Measurements from ENCODE around the gene CD44. TPM values are rescaled to one million over a fixed set of nuclear protein-coding genes. Genes with fewer than 3 reads are reported as not detected.

Gene CD44
- total and polyA plus RNA-seq, 10 of the 15 experiments (the other 5 are each of a cell fraction or from before 2014, with no cell fraction given) = 57.1 to 293 (median 120) TPM

- H3K27me3 ChIP-seq (replicated peaks in 1 of 2; ENCODE audit: control insufficient read depth in 2 of 2, insufficient read depth in 2 of 2, low read length in 1 of 2) = no peaks in the 10 kb centered on the region
- no TSS peak for BruUV-seq (replicated peaks)
- FAIRE-seq = no peak
- no peak for DNase-seq (ENCODE audit: low read depth, low spot score)
- H3K4me2 ChIP-seq (ENCODE audit: control insufficient read depth, insufficient read depth) = no peak overlapping the region
- no peak for TF ChIP-seq ZNF622 (IDR thresholded peaks at IDR 0.05)
- TF ChIP-seq, protein P1, sequence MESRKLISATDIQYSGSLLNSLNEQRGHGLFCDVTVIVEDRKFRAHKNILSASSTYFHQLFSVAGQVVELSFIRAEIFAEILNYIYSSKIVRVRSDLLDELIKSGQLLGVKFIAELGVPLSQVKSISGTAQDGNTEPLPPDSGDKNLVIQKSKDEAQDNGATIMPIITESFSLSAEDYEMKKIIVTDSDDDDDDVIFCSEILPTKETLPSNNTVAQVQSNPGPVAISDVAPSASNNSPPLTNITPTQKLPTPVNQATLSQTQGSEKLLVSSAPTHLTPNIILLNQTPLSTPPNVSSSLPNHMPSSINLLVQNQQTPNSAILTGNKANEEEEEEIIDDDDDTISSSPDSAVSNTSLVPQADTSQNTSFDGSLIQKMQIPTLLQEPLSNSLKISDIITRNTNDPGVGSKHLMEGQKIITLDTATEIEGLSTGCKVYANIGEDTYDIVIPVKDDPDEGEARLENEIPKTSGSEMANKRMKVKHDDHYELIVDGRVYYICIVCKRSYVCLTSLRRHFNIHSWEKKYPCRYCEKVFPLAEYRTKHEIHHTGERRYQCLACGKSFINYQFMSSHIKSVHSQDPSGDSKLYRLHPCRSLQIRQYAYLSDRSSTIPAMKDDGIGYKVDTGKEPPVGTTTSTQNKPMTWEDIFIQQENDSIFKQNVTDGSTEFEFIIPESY (IDR thresholded peaks at IDR 0.05) = no peak
- no peak for TF ChIP-seq SMARCA5 (IDR thresholded peaks at IDR 0.05)
- TF ChIP-seq SIN3A (IDR thresholded peaks at IDR 0.05; ENCODE audit: low read depth, low read length) = no peak
- TF ChIP-seq RELA (IDR thresholded peaks at IDR 0.05; ENCODE audit: borderline replicate concordance, partially characterized antibody) = no peak
- TF ChIP-seq, protein P2, sequence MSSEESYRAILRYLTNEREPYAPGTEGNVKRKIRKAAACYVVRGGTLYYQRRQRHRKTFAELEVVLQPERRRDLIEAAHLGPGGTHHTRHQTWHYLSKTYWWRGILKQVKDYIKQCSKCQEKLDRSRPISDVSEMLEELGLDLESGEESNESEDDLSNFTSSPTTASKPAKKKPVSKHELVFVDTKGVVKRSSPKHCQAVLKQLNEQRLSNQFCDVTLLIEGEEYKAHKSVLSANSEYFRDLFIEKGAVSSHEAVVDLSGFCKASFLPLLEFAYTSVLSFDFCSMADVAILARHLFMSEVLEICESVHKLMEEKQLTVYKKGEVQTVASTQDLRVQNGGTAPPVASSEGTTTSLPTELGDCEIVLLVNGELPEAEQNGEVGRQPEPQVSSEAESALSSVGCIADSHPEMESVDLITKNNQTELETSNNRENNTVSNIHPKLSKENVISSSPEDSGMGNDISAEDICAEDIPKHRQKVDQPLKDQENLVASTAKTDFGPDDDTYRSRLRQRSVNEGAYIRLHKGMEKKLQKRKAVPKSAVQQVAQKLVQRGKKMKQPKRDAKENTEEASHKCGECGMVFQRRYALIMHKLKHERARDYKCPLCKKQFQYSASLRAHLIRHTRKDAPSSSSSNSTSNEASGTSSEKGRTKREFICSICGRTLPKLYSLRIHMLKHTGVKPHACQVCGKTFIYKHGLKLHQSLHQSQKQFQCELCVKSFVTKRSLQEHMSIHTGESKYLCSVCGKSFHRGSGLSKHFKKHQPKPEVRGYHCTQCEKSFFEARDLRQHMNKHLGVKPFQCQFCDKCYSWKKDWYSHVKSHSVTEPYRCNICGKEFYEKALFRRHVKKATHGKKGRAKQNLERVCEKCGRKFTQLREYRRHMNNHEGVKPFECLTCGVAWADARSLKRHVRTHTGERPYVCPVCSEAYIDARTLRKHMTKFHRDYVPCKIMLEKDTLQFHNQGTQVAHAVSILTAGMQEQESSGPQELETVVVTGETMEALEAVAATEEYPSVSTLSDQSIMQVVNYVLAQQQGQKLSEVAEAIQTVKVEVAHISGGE (CRISPR knock-in tag; IDR thresholded peaks at IDR 0.05) = no peak
- TF ChIP-seq, protein P3, sequence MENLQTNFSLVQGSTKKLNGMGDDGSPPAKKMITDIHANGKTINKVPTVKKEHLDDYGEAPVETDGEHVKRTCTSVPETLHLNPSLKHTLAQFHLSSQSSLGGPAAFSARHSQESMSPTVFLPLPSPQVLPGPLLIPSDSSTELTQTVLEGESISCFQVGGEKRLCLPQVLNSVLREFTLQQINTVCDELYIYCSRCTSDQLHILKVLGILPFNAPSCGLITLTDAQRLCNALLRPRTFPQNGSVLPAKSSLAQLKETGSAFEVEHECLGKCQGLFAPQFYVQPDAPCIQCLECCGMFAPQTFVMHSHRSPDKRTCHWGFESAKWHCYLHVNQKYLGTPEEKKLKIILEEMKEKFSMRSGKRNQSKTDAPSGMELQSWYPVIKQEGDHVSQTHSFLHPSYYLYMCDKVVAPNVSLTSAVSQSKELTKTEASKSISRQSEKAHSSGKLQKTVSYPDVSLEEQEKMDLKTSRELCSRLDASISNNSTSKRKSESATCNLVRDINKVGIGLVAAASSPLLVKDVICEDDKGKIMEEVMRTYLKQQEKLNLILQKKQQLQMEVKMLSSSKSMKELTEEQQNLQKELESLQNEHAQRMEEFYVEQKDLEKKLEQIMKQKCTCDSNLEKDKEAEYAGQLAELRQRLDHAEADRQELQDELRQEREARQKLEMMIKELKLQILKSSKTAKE (IDR thresholded peaks at IDR 0.05; ENCODE audit: low read depth, poor library complexity, severe bottlenecking) = no peak
- TF ChIP-seq TBL1XR1 (IDR thresholded peaks at IDR 0.05; ENCODE audit: low read depth, low read length) = no peak
- no peak for TF ChIP-seq IKZF2 (IDR thresholded peaks at IDR 0.05)
- no peak for TF ChIP-seq EZH2 (IDR thresholded peaks at IDR 0.05; ENCODE audit: borderline replicate concordance, control insufficient read depth, low read depth, low read length)
- no peak for TF ChIP-seq TARDBP (IDR thresholded peaks at IDR 0.05; ENCODE audit: borderline replicate concordance)
- no peak for TF ChIP-seq SMC3 (IDR thresholded peaks at IDR 0.05; ENCODE audit: borderline replicate concordance, low read length)
- TF ChIP-seq BHLHE40 (IDR thresholded peaks at IDR 0.05; ENCODE audit: borderline replicate concordance in 1 of 2, low read depth in 2 of 2, low read length in 1 of 2) = no peak
- no peak for TF ChIP-seq BRCA1 (IDR thresholded peaks at IDR 0.05; ENCODE audit: low read depth, low read length)
- TF ChIP-seq, protein P4, sequence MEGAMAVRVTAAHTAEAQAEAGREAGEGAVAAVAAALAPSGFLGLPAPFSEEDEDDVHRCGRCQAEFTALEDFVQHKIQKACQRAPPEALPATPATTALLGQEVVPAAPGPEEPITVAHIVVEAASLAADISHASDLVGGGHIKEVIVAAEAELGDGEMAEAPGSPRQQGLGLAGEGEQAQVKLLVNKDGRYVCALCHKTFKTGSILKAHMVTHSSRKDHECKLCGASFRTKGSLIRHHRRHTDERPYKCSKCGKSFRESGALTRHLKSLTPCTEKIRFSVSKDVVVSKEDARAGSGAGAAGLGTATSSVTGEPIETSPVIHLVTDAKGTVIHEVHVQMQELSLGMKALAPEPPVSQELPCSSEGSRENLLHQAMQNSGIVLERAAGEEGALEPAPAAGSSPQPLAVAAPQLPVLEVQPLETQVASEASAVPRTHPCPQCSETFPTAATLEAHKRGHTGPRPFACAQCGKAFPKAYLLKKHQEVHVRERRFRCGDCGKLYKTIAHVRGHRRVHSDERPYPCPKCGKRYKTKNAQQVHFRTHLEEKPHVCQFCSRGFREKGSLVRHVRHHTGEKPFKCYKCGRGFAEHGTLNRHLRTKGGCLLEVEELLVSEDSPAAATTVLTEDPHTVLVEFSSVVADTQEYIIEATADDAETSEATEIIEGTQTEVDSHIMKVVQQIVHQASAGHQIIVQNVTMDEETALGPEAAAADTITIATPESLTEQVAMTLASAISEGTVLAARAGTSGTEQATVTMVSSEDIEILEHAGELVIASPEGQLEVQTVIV (IDR thresholded peaks at IDR 0.05; ENCODE audit: borderline replicate concordance, partially characterized antibody) = no peak
- intact Hi-C loops (cut with micrococcal nuclease; ENCODE audit: unreplicated experiment) (no loop called here), in situ Hi-C loops (cut with MboI) (no loop called here)
- no peaks in the 10 kb centered on the region; the same call in 2 of the 3 replicates for H3K9me3 ChIP-seq (replicated peaks; ENCODE audit: control insufficient read depth, insufficient read depth, low read length)
- H3K4me3 ChIP-seq = no peak overlapping the region
- H4K20me1 ChIP-seq (ENCODE audit: control insufficient read depth, insufficient read depth) = no peaks in the 10 kb centered on the region
- H3K79me2 ChIP-seq (ENCODE audit: control insufficient read depth, insufficient read depth, low read length) = no peaks in the 10 kb centered on the region
- no peak overlapping the region for H3K27ac ChIP-seq (ENCODE audit: control insufficient read depth, insufficient read depth)
- H3K4me1 ChIP-seq (ENCODE audit: control insufficient read depth, insufficient read depth, low read length) = peaks cover 35% of the 10 kb centered on the region
- SMC1A ChIA-PET (ENCODE audit: uncharacterized antibody, unreplicated experiment) = interaction anchor here (1.0 to 1.6 kb wide), 3 partner anchors 23 to 32 kb away, joined by 4 to 6 read pairs (median 4); no protein-coding TSS in a partner anchor
- CTCF ChIA-PET = no interaction called here
- POLR2A ChIA-PET = interaction anchor here (0.7 kb wide), 1 partner anchor 37 kb away, joined by 3 read pairs; no protein-coding TSS in a partner anchor
- H2AFZ ChIP-seq (ENCODE audit: control insufficient read depth, low read depth, low read length) = no peak overlapping the region
- H3K9ac ChIP-seq (ENCODE audit: control insufficient read depth, insufficient read depth, low read length) = no peak overlapping the region
- no peak for ATAC-seq
- H3K36me3 ChIP-seq (ENCODE audit: control insufficient read depth in 2 of 2, insufficient read depth in 2 of 2, low read length in 1 of 2) = no peaks in the 10 kb centered on the region
- RAD21 ChIA-PET (ENCODE audit: unreplicated experiment) = no interaction called here
Observed at GRCh38 chr11:35109041-35109440, 29.9 kb upstream of the CD44 start.

All from GM12878 (cell line).